Measurements from ENCODE around the gene GMCL1.
A peak's percentile ranks its signal among the peaks of the same experiment; 100 is the strongest.
"Not testable (repeated sequence)": the region's sequence is repeated elsewhere in the genome, so short reads cannot be mapped to it uniquely, and the experiment has no call there.

The GMCL1 gene

DNA sequence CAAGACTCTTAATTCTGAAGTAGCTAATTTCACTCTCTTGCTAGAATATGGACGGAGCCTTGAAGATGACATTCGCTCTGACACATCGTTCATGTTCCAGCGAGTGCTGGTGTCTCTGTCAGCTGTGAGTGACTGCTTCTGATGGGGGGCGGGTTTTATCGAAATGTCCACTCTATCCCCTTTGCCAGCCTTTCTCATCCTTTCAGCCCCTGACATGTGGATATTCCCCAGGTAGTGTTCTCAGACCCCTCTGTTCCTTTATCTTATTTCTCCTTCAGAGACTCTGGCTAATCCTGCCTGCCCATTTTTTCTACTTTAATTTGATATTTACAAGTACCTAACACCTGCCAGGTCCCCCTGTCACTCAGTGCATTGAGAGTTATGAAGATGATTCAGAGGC is 18.9 kb upstream of the GMCL1 start:
- no peak for DNase-seq

- no peak for DNase-seq
Observed at GRCh38 chr2:69811018-69811417, 18.4 kb upstream of the GMCL1 start.

DNA sequence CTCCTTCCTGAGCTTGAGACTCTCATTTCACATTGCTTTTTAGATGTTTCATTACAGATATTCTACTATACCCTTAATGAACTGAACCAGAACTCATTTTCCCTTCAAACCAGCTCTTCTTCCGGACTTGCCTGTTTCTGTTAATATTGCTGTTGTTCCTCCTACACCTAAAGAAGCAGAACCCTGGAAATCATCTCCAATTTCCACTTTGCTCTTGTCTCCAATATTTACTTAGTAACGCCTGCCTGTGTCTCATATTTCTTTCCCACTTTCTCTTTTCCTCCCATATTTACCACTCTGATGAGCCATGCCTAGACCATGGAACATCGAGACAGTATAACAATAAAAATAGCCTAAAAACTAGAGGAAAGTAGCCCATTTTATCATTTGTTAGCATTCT is 17.9 kb upstream of the GMCL1 start:
- no peak for DNase-seq

DNA sequence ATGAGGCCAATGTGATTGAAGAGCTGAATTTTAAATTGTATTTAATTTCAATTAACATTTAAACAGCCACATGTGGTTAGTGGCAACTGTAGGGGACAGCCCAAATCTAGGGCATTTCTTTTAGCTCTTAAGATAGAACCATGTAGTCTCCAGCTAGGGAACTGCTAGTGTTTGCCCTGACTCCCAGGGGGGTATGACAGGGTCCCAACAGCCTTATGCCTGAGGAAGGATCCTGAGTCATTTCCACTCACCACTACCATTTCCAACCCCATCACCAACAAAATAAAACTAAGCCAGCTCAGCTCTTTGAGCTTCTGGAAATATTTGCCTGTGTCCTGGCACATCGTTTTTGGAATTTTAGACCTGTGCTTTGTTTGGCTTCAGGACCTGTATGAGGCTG is 13.7 kb upstream of the GMCL1 start:
- no peak for DNase-seq

GRCh38 chr2:69816923-69817542 is 12.4 kb upstream of the GMCL1 start:
- DNase-seq, result peak; percentile 87

GRCh38 chr2:69817729-69818501 is 11.5 kb upstream of the GMCL1 start:
- no peak for DNase-seq

DNA sequence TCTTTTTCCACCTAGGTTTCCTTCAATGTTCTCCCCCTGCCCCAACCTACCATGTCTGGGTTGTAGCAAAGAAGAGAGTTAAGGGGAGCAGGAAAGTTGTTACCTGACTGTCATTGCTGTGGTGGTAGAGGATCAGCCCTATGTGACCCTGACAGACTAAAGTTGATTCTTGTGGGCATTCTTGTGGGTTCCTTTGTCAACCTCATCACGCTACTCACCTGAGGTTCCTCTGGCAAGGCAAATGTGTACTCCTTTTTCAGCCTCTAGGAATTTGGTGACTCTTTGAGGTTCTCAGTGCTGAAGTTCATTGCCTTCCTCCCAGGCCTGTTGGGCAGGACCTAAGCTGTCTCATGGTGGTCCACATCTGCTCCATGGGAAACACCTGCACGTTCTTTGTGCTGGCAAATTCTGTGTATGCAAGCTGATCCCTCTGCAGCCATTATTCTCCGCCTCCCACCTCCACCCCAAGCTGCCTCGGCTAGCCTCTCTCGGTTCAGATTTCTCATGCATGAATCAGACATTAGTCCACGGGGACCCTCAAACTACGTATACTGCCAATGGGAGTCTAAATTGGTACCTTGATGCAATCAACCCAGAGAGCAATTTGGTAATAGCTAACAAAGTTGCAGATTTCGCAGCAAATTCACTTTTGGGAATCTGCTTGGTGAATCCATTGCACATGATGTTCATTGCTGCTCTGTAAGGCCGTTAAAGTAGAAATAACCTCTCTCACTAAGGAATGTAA is 1.5 kb upstream of the GMCL1 start:
- DNase-seq, result no peak

DNA sequence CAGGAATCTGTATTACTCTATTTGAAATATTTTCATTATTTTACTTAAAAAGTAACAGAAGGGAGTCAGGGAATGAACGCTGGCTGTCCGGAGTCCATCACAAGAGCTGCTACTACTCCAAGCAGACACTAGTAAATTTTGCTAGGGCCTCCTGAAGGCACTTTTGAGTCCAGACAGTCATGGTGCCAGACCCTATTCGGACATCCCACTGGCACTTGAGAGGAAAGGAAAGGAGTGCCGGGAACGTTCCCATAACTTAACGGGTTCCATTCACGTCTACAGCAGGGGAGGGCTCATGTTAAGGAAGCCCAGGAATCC is 563 bp upstream of the GMCL1 start:
- DNase-seq, result no peak

- peak; percentile 29 for DNase-seq
Observed at GRCh38 chr2:69830045-69830905, 815 bp downstream of the GMCL1 start.

GRCh38 chr2:69830906-69831241 is 1.4 kb downstream of the GMCL1 start:
- DNase-seq, result not testable (repeated sequence)

DNA sequence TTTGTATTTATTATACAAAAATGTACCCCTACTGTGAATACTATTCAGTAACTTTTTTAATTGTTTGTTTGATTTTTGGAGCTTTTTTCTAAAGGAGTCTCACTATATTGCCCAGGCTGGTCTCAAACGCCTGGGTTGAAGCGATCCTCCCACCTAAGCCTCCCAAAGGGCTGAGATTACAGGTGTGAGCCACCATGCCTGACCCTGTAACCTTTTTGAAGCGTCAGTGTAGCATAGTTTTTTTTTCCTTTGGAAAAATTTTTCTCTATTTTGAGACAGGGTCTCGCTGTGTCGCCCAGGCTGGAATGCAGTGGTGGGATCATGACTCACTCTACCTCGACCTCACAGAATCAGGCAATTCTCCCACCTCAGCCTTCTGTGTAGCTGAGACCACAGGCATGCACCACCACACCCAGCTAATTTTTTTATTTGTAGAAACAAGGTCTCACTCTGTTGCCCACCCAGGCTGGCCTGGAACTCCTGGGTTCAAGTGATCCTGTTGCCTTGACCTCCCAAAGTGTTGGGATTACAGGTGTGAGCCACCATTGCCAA is 2.0 kb downstream of the GMCL1 start:
- DNase-seq, result no peak

DNA sequence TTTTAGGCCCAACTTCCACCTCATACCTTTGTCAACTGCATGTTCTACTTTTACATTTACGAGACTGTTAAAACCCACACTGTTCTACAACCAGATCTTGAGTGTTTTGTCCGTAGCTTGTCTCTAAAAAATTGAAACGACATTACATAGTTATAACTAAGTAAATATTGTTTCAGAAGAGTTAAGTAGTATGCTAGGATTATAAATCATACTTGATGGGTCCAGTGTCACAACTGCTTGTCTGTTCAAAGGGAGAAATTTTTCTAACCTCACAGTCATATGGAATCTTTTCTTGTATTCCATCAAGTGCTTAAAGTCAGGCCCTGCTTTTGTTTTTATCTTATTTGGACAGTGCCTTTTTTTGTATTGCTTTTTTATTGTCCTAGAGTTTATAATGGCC is 4.3 kb downstream of the GMCL1 start:
- DNase-seq, result no peak

- DNase-seq, result no peak
Observed at GRCh38 chr2:69835666-69836065, 6.2 kb downstream of the GMCL1 start.

GRCh38 chr2:69836316-69836715 is 6.9 kb downstream of the GMCL1 start:
- DNase-seq, result no peak

DNA sequence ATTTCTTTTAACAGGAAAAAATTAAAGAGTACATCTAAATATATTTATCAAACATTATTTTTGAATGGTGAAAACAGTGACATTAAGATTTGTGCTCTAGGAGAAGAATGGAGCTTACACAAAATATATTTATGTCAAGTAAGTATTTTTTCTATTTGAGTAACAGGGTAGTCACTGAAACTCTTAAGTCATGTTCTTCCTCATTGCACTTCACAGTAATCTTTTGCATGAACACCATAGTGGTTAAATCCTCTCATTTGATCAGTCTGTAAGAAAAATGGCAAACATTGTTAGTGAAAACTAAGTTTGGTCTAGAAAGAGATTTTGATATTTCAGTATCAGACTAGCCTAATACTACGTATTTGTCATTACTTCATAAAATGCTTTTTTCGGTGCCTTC is 8.1 kb downstream of the GMCL1 start:
- DNase-seq, result peak; percentile 22

DNA sequence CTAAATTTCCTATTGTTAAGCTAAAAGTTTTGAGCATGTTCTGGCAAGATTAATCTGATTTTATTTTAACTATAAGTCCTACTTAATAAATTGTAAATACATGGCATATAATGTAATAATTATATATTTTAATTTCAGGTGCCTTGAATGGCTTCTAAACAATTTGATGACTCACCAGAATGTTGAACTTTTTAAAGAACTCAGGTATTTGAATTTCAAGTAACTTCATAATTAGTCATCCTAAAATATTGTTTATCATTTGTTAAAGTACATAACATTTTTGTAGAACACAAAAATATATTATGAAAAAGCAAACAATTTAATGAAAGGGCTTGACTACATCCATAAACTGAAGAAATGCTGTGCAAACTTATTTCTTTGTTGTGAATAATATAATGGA is 14.5 kb downstream of the GMCL1 start:
- no peak for DNase-seq

DNA sequence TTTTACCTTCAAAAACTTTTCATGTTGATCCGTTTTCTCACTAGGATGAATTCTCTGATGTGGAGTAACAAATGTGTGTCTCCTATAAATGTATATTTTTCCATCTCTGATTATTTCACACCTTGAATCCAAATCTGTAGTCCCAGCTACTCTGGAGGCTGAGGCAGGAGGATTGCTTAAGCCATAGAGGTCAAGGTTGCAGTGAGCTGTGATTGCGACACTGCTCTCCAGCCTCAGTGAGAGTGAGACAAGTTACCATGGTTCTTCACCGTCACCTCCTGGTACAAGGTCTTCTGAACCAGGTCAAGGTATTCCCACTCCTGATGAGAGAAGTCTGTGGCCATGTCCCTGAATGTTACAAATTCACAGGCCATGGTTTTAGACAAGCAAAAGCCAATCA is 15.1 kb downstream of the GMCL1 start:
- DNase-seq, result no peak

DNA sequence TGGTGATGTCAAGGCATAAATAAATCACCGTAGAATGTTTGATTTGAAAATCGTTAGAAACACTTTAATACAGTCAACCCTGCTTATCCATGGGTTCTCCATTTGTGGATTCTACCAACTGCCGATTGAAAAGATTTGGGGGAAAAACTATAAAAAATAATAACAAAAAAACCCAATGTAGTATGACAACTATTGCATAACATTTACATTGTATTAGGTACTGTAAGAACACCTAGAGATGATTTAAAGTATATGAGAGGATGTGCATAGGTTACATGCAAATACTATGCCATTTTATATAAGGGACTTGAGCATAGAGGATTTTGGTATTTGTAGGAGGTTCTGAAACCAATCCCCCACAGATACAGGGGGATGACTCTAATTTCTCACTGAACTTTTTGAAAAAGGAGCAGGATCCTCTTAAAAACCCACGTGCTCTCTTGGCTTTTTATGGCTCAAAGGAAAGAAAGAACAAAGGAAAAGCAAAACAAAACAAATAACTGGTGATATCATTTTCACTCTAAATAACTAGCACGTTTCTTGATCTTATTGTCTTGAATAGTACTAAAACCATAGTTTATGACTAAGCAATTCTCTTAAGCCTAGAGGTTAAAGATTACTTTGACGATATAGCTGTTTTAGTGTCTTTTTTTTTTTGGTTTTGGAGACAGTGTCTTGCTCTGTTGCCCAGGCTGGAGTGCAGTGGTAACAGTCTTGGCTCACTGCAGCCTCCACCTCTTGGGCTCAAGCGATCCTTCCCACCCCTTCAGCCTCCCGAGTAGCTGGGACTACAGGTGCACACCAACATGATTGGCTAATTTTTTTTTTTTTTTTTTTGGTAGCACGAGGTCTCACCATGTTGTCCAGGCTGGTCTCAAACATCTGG is 17.0 kb downstream of the GMCL1 start:
- no peak for DNase-seq

- DNase-seq, result no peak
Observed at GRCh38 chr2:69847068-69847828, 17.8 kb downstream of the GMCL1 start.

GRCh38 chr2:69848186-69848790 is 18.8 kb downstream of the GMCL1 start:
- DNase-seq, result no peak

DNA sequence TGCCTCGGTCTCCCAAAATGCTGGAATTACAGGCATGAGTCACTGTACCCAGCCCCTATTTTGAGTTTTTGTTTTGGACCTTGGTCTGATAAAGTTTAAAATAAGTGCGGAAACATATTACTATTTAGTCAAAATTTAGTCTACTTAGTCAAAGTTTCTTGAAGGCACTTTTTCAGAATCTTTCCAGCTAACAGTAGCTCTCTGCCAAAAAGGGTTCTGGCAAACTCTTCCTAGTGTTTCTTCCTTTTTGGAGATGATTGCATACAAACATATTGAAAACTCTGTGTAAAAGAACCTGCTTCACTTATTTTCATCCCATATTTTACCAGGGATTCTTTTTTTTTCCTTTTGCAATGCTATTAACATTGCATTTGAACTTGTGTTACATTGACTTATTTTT is 28.8 kb downstream of the GMCL1 start:
- no peak for DNase-seq

Data from MV-4-11 (cell line).